ENCODE results near the gene SIRPB1.
A peak's percentile ranks its signal among the peaks of the same experiment; 100 is the strongest.
"Not testable (repeated sequence)": the region's sequence is repeated elsewhere in the genome, so short reads cannot be mapped to it uniquely, and the experiment has no call there.

The SIRPB1 gene

GRCh38 chr20:1619861-1620444 is at the start of gene SIRPB1:
TSS of gene SIRPB1 (minus strand) at chr20:1620009. CDS start at chr20:1619944, 65 bp downstream.
- DNase-seq = no peak

- no peak for DNase-seq
These were observed 49.5 kb upstream of the SIRPB1 start for GRCh38 chr20:1669304-1669703.

DNA sequence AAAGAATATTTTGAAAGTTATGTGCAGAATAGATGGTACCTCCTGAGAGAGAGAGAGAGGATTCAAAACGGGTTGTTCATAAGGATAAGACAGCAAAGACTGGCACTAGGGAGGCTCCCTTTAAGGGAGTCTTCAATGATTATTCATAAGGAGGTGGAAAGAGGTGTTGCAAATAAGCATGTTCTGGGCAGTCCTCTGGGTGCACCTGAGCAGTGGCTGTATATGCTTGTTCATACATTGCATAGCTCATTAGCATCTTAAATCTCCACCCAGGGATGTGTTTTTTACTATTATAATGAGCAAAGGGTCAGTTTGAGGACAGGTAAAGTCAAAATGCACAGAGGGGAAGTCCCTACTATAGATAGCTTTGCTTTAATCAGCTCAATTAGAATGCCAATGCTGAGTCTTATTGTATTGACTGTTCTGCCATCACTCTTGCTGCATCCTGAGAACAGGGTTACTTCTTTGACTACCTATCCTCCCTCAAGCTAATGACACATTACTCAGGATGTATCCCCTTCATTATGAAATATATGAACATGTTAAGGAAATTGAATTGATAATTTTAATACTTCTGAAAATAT is 47.8 kb upstream of the SIRPB1 start:
- DNase-seq = no peak

GRCh38 chr20:1666802-1667201 is 47.0 kb upstream of the SIRPB1 start:
- DNase-seq = no peak

GRCh38 chr20:1665345-1665744 is 45.5 kb upstream of the SIRPB1 start:
- no peak for DNase-seq

DNA sequence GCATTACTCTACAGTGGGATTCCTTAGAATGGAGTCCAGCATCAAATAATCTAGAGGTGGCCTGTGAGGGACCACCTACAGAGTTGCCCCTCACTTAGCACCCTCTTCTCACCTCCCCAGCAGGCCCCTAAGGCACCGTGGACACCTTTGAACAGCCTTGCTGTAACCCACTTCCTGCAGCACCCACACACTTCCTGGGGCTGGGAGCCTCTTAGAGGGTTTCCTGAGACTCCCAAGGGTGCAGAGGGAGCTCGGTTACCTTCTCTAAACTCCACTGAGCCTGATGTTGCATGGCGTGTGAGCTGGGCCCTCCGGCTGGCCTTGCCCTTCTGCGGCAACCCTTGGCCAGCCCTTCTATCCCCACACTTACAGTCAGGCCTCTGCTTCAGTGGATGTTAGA is 45.1 kb upstream of the SIRPB1 start:
- DNase-seq = no peak

GRCh38 chr20:1663917-1664316 is 44.1 kb upstream of the SIRPB1 start:
- no peak for DNase-seq

GRCh38 chr20:1661542-1662299 is 41.9 kb upstream of the SIRPB1 start:
- no peak for DNase-seq

DNA sequence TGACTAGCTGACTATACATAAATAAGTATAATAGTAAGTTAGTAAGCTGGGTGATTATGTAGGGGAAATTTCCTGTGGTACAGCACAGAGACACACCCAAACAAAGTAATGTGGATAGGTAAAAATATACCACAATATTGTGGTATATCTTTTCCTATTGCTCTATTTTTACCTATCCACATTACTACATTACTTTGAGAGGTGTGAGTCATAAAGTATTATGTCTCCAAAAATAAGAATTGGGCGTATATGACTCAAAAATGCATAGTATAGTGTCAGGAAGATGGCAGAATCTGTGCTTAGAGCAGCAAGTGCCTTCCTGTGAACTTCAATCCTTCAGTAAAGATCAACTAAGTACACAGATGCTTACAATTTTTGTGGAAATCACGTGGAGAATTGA is 40.4 kb upstream of the SIRPB1 start:
- no peak for DNase-seq

GRCh38 chr20:1657556-1658334 is 37.9 kb upstream of the SIRPB1 start, which contains the start of gene SIRPG:
TSS of gene SIRPG (minus strand) at chr20:1657779. CDS start at chr20:1657714, 65 bp downstream.
- no peak for DNase-seq

DNA sequence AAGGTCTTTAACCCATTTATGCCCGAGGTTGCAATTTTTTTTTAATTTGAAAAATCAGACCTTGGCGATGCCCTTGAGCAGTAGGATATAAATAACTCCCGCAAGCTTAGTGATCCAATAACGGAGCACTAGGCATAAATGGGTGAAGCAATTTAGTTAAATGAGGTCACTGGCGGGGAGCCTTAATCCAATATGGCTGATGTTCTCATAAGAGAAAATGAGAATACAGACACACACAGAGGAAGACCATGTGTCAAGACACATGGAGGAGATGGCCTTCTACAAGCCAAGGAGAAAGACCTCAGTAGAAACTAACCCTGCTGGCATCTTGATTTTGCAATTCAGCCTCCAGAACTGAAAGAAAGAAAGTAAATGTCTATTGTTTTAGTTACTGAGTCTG is 37.0 kb upstream of the SIRPB1 start:
- DNase-seq = no peak

DNA sequence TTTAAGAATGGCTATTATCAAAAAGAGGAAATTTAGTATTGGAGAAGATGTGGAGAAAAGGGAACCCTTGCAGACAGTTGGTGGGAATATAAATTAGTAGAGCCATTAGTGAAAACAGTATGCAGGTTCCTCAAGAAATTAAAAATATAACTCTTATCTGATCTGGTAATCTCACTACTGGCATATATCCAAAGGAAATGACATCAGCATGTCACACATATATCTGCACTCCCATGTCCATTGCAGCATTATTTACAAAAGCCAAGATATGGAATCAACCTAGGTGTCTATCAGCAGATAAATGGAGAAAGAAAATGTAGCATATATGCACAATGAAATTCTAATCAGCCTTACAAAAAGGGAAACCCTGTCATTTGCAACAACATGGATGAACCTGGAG is 35.2 kb upstream of the SIRPB1 start:
- DNase-seq = no peak

DNA sequence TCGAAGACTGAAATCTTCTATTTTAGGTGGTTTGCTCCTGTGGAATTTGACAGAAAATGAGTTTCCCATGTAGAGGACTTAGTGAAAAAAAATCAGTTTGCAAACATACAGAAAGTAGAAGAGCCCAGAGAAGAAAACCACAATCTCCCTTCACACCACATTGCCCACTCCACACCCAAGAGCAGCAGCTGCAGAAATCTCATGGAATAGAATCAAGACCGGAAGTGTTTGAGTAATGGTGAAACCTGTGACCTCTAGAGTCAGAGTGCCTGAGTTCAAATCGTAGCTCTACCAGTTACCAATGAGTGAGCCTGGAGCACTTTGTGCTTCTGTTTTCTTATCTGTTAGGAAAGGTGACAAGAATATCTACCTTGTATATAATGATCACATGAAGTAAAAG is 33.2 kb upstream of the SIRPB1 start:
- no peak for DNase-seq

DNA sequence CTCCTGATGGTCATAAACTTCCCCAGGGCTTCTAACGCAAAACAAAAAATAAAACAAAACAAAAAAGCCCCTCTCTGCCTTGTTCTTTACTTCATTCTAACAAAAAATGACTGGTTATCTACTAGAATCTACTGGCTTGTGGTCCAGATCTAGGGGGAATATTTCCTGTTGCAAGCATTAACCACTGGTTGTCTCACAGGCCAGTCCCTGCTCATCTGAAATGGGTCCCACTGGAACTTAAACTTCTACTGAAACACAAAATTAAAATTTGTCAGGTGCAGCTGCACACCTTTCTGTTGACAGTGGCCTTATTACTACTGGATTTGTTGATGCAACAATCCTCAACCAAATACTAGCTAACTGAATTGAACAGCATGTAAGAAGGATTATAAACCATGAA is 32.3 kb upstream of the SIRPB1 start:
- DNase-seq = no peak

DNA sequence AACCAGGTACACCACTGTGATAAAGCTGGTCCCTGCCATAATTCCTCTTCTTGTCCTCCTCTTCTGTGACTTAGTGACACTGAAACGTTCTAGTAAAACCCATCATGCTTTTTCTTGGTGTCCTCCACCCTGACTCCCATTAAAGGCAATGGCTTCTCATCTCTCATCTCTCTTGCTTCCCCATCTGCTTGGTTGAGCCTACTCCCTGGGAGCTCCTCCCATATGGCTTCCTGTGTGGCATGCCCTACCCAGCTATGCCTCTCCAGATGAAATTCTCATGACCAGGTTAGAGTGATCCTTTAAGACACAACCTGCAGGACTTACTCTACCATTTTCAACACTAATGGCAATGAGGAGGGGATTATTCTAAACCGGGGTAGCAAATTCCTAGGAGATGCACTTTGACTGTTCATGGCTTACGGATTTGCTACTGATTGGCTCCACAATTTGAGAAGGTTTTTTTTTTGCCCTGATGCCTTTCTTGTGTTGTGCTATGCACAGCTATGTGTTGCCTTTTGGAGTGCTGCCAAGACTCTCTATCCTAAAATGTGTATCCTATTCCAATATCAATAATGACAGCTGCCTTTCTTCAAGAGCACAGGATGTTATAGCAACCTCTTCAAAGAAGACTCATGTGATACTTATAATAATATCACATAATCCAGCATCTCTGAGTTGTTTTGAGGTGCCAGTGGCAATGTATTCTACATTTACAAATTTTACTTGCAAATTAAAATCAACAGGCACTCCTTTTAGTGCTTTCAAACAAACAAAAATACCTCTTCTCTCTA is 31.7 kb upstream of the SIRPB1 start:
- DNase-seq = no peak

GRCh38 chr20:1648101-1648500 is 28.3 kb upstream of the SIRPB1 start:
- DNase-seq = no peak

- no peak for DNase-seq
These were observed 27.2 kb upstream of the SIRPB1 start for GRCh38 chr20:1646975-1647431.

DNA sequence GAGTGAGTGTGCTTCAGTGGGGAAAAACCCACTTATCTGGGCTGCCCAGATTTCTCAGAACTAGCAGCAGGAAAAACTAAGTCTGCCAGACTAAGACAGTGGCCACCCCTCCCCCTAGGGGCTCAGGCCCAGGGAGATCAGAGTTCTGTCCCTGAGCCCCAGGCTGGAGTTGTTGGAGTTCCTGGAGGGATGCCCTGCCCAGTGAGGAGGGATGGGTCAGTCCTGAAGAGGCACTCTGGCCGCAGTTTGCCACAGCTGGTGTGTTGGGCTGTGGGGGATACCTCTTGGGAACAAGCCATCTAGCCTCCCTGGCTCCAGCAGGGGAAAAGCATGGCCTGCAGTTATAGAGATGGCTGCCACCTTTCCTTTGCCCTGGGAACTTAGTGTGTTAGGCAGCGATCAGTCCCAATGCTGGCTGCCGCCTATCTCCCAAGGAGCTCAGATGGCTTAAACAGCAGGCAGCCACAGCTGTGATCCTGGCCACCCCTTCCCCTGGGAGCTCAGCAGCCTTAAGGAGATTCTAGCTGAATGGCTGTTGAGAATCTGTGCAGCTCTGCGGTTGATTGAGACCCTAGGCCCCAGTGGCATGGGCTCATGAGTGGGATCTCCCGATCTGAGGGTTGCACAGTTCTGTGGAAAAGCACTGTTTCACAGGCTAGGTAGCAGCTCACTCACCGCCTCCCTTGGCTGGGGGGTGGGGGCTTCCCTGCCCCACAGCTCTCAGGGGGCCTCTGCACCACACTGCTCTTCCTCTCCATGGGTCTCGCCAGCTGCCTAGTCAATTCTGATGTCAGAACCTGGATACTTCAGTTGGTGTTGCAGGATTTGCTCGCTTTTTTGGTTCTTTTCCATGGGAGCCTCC is 24.5 kb upstream of the SIRPB1 start:
- peak; percentile 4 for DNase-seq

DNA sequence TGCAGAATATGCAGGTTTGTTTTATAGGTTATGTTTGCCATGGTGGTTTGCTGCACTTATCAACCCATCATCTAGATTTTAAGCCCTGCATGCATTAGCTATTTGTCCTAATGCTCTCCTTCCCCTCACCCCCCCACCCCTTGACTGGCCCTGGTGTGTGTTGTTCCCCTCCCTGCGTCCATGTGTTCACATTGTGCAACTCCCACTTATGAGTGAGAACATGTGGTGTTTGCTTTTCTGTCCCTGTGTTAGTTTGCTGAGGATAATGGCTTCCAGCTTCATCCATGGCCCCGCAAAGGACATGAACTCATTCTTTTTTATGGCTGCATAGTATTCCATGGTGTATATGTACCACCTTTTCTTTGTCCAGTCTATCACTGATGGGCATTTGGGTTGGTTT is 18.8 kb upstream of the SIRPB1 start:
- DNase-seq = not testable (repeated sequence)

- no peak for DNase-seq
These were observed 17.9 kb upstream of the SIRPB1 start for GRCh38 chr20:1637755-1638154.

GRCh38 chr20:1637226-1637625 is 17.4 kb upstream of the SIRPB1 start:
- DNase-seq = no peak

DNA sequence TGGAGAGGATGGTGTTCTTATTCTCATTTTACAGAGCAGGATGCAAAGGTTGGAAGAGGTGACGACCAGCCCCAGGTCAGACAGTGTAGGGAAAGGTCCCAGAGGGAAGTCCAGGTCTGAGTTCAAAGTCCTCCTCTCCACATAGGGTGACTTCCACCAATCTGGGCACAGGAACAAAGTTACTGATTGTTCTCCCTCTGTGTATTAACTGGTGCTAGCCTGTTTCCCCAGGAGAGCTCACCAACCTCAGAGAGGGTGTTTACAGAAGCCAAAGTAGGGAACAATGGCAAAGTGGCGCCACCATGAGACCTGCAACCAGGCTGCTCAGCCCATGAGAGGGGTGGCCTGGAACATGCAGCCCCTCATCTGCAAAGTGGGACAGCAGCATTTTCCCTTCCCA is 16.8 kb upstream of the SIRPB1 start:
- DNase-seq = no peak

Data from retina (tissue), 1 donor.